Measurements from ENCODE around the gene MIOS.

MIOS gene

GRCh38 chr7:7566651-7567611, at the start of gene MIOS:
Gene MIOS, plus strand, starts transcription at chr7:7566884. Its CDS starts 5,592 bp downstream, at chr7:7572476.
- peak; percentile 54 for DNase-seq (ENCODE audit: low read depth)

DNA sequence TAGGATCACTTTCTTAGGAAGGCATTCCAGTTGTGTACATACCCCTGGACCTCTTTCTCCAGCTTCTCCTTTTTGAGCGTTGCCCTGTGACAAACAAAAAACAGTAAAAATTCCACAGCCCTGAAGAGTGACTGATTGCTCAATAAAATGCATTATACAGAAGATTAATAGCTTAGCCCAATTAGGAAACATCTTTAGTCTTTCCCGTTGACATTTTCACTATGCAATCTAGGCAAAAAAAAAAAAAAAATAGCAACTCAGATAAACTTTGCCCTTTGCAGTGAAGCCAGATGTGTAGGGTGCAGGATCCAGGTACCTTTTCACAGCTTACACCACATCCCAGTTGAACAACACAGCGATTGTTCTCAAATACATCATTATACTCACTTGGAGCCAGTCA, 48.9 kb upstream of the MIOS start:
- DNase-seq (ENCODE audit: low read depth) = no peak

DNA sequence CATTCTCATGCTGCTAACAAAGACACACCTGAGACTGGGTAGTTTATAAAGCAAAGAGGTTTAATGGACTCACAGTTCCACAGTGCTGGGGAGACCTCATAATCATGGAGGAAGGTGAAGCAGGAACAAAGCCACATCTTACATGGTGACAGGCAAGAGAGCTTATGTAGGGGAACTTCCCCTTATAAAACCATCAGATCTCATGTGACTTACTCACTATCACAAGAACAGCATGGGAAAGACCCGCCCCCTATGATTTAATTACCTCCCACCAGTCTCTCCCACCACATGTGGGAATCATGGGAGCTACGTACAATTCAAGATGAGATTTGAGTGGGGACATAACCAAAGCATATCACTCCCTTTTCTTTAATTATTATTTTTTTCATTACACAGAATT, 47.6 kb upstream of the MIOS start:
- DNase-seq (ENCODE audit: low read depth) = no peak

DNA sequence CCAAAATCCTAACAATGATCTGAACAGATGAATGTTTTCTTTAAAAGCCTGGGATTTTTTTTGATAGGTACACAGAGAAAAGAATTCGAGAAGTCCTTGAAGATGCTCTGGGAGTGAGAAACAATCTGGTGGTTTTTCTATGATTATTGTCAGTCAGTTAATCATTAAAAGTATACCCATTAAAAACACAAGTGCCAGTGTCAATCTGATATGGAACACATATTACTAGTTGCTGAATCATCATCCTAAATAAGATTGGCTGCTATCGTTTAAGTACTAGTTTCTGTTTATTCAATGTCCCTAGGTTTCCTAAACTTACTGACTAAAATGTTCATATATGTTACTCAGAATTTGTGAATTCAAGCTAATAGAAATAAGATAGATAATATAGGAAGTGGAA, 47.2 kb upstream of the MIOS start:
- no peak for DNase-seq (ENCODE audit: low read depth)

GRCh38 chr7:7521259-7521658, 45.4 kb upstream of the MIOS start:
- no peak for DNase-seq (ENCODE audit: low read depth)

DNA sequence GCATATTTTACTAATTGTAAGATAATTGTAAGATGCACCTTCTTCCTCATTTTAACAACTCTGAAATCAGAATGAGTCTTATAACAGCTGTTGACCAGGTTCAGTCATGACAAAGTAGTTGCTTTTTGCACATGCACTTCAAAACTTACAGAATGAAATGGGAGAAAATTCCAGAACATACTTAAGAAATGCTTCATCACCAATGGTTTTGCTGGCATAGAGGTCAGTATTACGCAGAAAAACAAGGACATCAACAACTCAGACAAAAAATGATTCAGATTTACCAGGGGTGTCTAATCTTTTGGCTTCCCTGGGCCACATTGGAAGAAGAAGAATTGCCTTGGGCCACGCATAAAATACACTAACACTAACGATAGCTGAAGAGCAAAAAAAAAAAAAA, 44.3 kb upstream of the MIOS start:
- DNase-seq (ENCODE audit: low read depth) = no peak

- DNase-seq (ENCODE audit: low read depth) = no peak
These were observed 42.6 kb upstream of the MIOS start for GRCh38 chr7:7524121-7524520.

DNA sequence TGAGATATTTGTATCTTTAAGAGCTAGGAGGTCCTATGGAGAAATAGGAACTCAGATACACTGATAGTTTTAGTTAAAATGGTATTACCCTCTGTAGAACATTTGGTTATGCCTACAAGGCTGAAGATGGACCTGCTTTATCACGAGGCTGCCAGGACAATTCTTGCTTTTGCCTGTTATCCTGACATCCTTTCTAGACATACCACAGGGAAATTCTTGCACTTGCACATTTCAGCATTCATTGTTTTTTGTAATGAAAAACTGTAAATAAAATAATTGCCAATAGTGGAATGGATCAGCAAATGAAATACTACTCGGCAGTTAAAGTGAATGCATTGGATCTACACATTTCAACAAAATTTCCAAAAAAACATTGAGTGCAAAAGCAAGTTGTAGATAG, 40.7 kb upstream of the MIOS start:
- no peak for DNase-seq (ENCODE audit: low read depth)

GRCh38 chr7:7527047-7527446, 39.6 kb upstream of the MIOS start:
- no peak for DNase-seq (ENCODE audit: low read depth)

- no peak for DNase-seq (ENCODE audit: low read depth)
These were observed 37.4 kb upstream of the MIOS start for GRCh38 chr7:7529328-7529727.

DNA sequence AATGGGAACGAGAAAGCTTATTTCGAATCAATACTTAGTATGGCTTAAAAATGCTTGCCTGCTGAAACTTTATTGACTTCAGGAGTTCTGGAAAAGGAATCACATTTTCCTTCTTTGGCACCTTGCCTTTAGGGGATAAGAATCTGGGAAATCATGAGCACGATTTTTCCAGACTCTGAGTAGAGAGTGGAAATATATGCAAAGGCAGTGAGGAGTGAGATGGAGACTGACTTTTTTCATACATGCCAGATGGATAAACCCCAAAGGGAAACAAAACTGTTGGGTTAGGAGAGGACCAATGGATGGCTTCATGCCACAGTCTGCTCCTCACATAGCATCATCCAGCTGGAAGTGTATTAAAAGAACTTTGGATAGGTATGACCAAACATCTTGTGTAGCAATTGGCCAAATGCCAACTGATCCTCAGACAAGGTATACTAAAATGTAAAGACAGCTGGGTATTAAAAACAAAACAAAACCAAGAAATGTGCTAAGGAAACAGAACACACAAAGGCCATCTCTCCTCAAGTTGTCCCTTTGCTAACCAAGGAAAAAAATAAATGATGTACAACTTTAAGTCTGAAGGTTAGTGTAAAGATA, 32.8 kb upstream of the MIOS start:
- DNase-seq (ENCODE audit: low read depth) = no peak

DNA sequence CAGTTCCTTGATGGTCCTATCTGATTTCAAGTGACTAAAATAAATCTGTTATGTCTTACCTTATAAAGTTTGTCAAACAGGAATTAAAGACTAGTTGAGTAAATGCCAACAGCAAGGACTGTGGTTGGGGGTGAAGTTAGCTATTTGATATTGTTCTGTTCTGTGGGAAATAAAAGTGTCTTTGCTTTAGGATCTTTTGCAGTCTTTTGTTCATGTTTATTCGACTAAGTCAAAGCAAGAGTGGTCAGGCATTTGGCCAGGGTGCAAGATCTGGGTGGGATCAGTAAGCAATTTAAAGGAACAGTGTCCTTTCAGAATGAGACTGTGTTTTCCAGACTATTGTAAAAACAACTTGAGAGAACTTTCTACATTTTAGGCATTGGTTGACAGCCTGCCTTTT, 31.0 kb upstream of the MIOS start, which contains the start of gene COL28A1:
Gene COL28A1, minus strand, starts transcription at position 183 of the 400 bp plus-strand sequence. CDS start 2,998 bp downstream, outside the sequence.
- no peak for DNase-seq (ENCODE audit: low read depth)

GRCh38 chr7:7536396-7537019, 30.2 kb upstream of the MIOS start:
- DNase-seq (ENCODE audit: low read depth) = no peak

- no peak for DNase-seq (ENCODE audit: low read depth)
These were observed 29.0 kb upstream of the MIOS start for GRCh38 chr7:7537711-7538110.

- no peak for DNase-seq (ENCODE audit: low read depth)
These were observed 27.5 kb upstream of the MIOS start for GRCh38 chr7:7539152-7539551.

DNA sequence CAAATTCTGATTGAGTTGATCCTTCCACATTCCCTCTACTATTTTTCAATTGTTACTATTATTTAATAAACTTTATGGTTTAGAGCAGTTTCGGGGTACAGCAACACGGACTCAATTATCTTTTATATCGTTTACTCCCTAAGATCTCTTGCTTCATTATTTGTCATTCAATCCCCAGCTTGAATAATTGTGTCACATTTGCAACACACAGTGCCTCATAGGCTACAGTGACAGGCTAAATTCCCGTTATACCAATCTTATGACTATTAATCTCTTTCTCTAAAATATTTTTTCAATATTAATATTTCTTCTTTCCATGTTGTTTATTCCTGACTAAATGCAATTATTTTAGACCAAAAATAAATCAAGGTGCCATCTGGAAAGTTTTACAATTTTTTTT, 27.0 kb upstream of the MIOS start:
- DNase-seq (ENCODE audit: low read depth) = no peak

DNA sequence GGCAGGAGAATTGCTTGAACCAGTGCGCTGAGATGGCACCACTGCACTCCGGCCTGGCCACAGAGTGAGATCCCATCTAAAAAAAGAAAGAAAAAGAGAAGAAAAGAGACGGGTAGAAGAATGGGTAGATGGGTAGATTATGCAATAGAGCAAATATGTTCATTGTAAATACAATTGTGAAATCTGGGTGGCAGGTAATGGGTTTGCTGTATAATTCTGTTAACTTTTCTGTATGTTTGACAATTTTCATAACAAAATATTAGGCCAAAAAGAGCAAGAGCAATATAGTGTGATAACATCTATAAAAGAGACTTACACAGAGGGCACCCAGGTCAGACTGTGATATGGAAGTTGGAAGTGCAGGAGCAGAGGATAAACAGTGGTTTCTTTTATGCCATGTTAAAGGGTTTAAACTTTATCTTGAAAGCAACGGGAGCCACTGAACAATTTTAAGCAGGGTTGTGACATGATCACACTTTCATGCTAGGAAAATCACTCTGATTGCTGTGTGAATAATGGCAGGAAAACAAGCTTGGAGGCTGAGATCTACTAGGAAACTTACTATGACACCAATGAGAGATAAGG, 24.3 kb upstream of the MIOS start:
- DNase-seq (ENCODE audit: low read depth) = no peak

DNA sequence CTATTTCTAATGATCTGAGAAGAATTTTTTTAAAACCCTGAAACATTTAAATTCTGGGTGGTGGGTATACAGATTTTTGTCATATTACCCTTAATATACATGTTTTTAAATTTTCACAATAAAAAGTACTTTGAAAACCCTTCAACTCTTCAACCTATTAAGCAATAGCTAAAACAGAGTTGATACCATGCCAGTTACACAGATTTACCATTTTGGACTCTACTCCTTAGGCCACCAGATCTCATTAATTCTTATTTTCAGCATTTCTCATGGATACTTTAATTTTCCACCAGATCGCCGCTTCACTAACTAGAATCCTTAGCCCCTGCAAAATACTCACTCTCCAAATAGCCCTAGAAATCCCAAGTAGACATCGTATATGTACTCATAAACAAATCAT, 18.3 kb upstream of the MIOS start:
- no peak for DNase-seq (ENCODE audit: low read depth)

DNA sequence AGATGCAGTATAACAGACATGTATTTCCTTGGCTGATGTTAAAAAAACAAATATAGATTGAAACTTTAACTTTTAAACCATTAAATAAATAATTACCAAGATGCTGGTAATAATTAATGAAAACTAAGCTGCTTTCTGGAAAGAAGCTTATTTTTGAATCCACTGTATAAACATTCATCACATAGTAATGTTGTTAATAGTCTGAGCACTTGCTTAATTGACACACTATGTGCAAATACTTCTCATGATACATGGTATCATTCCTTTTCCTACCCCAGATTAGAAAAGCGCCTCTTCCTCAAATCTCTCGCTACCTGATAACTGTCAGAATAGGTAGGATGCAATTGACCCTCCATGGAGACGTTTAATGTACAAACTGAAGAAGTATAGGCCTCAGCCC, 16.0 kb upstream of the MIOS start:
- no peak for DNase-seq (ENCODE audit: low read depth)

GRCh38 chr7:7552199-7552598, 14.5 kb upstream of the MIOS start:
- DNase-seq (ENCODE audit: low read depth) = no peak

DNA sequence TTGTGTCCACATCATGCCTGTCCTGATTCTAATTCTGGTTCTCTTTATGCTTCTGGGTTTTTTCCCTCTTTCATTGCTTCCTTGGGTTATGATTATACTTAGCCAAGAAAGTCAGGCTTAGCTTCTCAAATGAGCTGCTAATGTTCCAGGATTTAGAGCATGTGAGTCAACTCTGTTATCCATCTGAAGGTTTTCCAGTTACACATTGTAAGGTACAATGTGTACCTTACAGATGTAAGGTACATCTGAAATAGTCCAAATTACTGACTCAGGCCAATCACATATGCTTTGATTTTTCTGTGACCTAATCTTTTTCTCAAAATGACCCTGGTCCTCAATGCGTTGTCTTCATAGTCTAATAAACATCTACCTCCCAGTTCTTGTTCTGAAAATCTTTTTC, 13.3 kb upstream of the MIOS start:
- DNase-seq (ENCODE audit: low read depth) = no peak

DNA sequence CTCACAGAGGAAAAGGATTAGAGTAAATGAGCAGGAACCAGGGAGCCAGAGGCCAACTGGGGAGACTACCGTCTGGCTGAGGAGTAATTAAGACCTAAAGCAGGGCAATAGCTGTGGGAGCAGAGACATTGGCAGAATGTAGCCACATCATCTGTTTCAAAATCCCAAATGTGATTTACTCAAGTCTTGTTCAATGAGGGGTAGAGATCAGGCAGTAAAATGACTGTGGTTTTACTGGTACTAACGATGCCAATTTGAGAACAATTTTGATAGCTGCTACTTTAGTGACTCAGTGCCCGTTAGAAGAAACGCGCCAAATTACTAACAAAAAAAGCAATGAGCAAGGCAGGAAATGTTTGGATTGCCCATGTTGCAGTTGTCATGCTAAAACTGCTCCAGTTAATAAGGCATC, 12.7 kb upstream of the MIOS start:
- peak; percentile 85 for DNase-seq (ENCODE audit: low read depth)
